Vagina (tissue), 2 donors: Measurements from ENCODE around the gene COL27A1.

Source experiments
- POLR2A ChIP-seq, 2 donors: fragments of 450-650 bp; IDR thresholded peaks; one replicate each; pipeline ENCODE4 v1.6.1; 2017; ENCODE audit warnings: antibody characterized with exemption in 2 of 2, mild to moderate bottlenecking in 2 of 2, moderate library complexity in 2 of 2
- POLR2AphosphoS5 ChIP-seq, 2 donors: sonication (generic); formaldehyde crosslinking; IDR thresholded peaks; one replicate each; pipeline ENCODE4 v1.9.0; 2017; ENCODE audit warnings: antibody characterized with exemption in 2 of 2, mild to moderate bottlenecking in 2 of 2, low read depth in 1 of 2; ENCODE audit not compliant: insufficient read depth in 1 of 2
- TF ChIP-seq, protein P1 (sequence below), 3 experiments: fragments of 450-650 bp in 2 of 3; fragments of 200-600 bp in 1 of 3; sonication (generic) in 1 of 3; IDR thresholded peaks; one replicate each; pipeline ENCODE4 v1.5.1; 2017 to 2019; ENCODE audit warnings: antibody characterized with exemption in 3 of 3, mild to moderate bottlenecking in 2 of 3, moderate library complexity in 2 of 3

DNA sequence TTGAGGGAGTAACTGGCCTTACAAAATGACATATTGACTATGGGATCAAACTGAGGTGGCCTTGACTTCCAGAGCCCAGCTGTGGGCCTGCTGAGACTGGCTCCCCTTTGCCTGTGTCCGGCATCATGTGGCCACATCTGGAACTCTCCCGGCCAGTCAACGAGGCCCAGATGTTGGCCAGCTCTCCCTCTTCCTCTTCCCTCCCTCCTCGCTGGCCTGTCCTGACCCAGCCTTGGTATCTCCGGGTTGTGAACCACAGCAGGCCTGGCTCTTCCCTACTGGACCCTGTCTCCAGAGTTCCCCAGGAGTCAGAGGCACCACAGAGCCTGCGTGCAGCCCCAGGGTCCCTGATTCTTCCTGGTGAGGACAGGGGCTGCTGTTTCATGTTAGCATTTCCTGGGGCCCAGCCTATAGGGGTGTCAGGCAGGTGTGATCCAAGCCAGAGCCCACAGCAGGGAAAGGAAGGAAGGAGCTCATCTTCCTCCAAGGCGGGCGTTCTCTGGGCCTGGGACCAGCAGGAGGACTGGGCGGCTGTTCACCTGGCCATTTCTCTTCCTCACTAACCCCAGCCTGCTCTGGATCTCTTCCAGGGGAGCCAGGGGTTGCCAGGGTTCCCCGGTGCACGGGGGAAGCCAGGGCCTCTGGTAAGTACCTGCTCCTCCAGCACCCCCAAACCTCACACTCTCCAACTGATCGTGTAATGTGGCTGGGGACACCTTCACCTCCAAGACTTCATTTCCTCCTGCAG is 81.2 kb downstream of the COL27A1 start:
- TF ChIP-seq, protein P1, sequence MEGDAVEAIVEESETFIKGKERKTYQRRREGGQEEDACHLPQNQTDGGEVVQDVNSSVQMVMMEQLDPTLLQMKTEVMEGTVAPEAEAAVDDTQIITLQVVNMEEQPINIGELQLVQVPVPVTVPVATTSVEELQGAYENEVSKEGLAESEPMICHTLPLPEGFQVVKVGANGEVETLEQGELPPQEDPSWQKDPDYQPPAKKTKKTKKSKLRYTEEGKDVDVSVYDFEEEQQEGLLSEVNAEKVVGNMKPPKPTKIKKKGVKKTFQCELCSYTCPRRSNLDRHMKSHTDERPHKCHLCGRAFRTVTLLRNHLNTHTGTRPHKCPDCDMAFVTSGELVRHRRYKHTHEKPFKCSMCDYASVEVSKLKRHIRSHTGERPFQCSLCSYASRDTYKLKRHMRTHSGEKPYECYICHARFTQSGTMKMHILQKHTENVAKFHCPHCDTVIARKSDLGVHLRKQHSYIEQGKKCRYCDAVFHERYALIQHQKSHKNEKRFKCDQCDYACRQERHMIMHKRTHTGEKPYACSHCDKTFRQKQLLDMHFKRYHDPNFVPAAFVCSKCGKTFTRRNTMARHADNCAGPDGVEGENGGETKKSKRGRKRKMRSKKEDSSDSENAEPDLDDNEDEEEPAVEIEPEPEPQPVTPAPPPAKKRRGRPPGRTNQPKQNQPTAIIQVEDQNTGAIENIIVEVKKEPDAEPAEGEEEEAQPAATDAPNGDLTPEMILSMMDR (IDR thresholded peaks at IDR 0.05): no peak
- TF ChIP-seq POLR2A (IDR thresholded peaks at IDR 0.05) (no peak), POLR2AphosphoS5 (IDR thresholded peaks at IDR 0.05; ENCODE audit: insufficient read depth in 1 of 2, low read depth in 1 of 2) (no peak)
